ENCODE results near the gene NPHP3. TPM values are rescaled to one million over a fixed set of nuclear protein-coding genes. Genes with fewer than 3 reads are reported as not detected.

The NPHP3 gene
- total RNA-seq, 4 donors from 2014 or later = 34.4 to 74.8 (median 63.9) TPM

DNA sequence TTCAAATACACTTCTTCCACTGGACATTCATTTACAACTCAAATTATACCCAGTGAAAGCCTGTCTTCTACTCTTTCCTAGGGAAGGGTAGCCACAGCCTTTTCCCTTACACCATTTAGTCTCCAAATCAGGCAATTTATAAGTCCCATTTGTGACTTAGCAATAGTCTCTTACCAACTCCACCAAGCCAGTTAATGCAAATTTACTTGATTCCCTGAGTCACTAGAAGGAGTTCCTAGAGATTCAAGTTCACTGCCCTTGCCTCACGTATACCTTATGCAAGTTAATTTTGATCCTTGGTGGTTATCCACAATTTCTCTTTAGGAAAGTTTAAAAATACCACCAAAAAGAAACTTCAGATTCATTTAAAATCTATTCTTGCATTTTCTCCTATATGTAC lies 16.1 kb upstream of the NPHP3 start:
- no peak overlapping the region for H3K27ac ChIP-seq
- H3K27me3 ChIP-seq = no peaks in the 10 kb centered on the region
- H3K9me3 ChIP-seq = no peaks in the 10 kb centered on the region
- 95 to 96% methylated on average over 1 of the region's 1 CpG for WGBS, 2 donors
- TF ChIP-seq CTCF (IDR thresholded peaks at IDR 0.05) (no peak), POLR2A (IDR thresholded peaks at IDR 0.05) (no peak)
- no peak for DNase-seq
- no peak overlapping the region for H3K4me3 ChIP-seq (replicated peaks in 1 of 3)
- H3K4me1 ChIP-seq = no peaks in the 10 kb centered on the region
- intact Hi-C loops (cut with DNase I) = no loop called here
- H3K36me3 ChIP-seq = no peaks in the 10 kb centered on the region

GRCh38 chr3:132735589-132735988 lies 13.4 kb upstream of the NPHP3 start:
- TF ChIP-seq CTCF (IDR thresholded peaks at IDR 0.05) = no peak
- TF ChIP-seq POLR2A (IDR thresholded peaks at IDR 0.05) = no peak
- Histone ChIP-seq H3K36me3 (no peaks in the 10 kb centered on the region), H3K27me3 (no peaks in the 10 kb centered on the region), H3K27ac (no peak overlapping the region), H3K9me3 (no peaks in the 10 kb centered on the region), H3K4me1 (no peaks in the 10 kb centered on the region), H3K4me3 (replicated peaks in 1 of 3) (no peak overlapping the region)
- DNase-seq = no peak
- intact Hi-C loops (cut with DNase I) = no loop called here

DNA sequence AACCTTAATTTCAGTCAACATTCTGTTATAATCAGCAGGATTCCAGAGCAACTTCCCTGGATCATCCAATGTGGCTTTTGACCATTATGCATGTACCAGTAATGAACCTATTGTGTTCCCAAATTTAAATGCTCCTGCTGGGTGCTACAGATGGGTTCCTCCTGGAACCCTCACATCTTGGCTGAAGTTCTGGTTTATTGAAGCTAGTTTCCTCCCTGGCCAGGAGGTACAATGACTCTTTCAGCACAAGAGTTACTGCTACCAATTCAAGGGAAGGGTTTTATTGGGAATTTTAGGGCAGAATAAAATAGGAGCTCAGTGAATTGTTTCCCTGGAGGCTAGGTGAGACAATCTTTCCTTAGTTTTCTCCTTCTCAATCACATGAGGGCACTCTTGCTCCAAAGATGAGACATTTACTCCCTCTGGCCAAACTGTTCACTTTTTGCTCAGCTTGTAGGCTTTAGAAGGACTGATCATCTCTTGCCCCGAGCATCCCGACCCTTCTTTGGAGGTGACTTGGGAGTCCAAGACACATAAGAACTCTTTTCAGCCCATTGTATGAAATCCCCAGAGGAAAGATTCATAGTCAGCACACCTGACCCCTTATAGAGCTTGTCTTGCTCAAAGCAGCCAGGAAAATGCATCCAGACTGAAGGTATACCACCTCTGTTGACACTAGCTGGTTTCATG lies 8.8 kb upstream of the NPHP3 start:
- WGBS, 2 donors = 0 to 6% methylated on average over 2 of the region's 2 CpGs
- Histone ChIP-seq H3K4me1 (no peaks in the 10 kb centered on the region), H3K4me3 (replicated peaks in 1 of 3) (no peak overlapping the region), H3K27ac (no peak overlapping the region), H3K27me3 (no peaks in the 10 kb centered on the region), H3K36me3 (no peaks in the 10 kb centered on the region), H3K9me3 (no peaks in the 10 kb centered on the region)
- TF ChIP-seq POLR2A (IDR thresholded peaks at IDR 0.05) = no peak
- peak in 4 of 6 experiments; percentile 27 to 70 (median 59) for TF ChIP-seq CTCF (IDR thresholded peaks at IDR 0.05)
- intact Hi-C loops (cut with DNase I) = no loop called here
- no peak for DNase-seq

DNA sequence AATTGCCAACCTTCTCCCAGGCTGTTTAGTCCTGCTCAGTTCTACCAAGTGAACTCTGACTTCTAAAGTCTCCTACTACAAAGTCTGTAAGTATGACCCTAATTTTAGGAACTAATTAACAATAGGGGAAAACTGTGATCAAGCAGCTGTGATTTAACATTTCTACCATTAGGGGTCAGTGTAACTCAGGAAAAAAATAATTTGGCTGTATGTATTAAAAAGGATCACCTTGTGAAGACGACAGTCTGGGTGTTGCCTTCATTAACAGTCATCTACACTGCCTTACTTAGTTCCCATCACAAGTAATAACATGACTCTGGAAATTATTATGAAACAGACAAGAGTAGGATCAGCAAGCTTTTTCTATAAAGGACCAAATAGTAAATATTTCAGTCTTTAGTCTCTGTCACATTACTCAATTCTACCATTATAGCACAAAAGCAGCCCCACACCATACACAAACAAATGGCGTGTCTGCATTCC lies 4.2 kb upstream of the NPHP3 start:
- peaks cover 0 to 1% of the 10 kb centered on the region in 2 donors for H3K4me1 ChIP-seq
- intact Hi-C loops (cut with DNase I) = loop anchor here (5.0 kb wide), 2 partner anchors 656 to 696 kb away; no protein-coding TSS in a partner anchor
- H3K27me3 ChIP-seq = no peaks in the 10 kb centered on the region
- H3K4me3 ChIP-seq (replicated peaks in 1 of 3) = no peak overlapping the region
- no peak for DNase-seq
- no peaks in the 10 kb centered on the region for H3K36me3 ChIP-seq
- H3K27ac ChIP-seq = no peak overlapping the region
- WGBS, 2 donors = 17 to 21% methylated on average over 2 of the region's 2 CpGs
- TF ChIP-seq POLR2A (IDR thresholded peaks at IDR 0.05) (no peak), CTCF (IDR thresholded peaks at IDR 0.05) (peak; percentile 37 to 85 (median 79))
- no peaks in the 10 kb centered on the region for H3K9me3 ChIP-seq

Measured in thyroid gland (tissue), 4 donors.